Right lobe of liver (tissue), 4 donors: ENCODE data around the gene TTLL12.

Experiments used
- POLR2A ChIP-seq: fragments of 450-650 bp; IDR thresholded peaks from one replicate; pipeline ENCODE4 v1.6.1; 2017; ENCODE audit warnings: antibody characterized with exemption, mild to moderate bottlenecking
- TF ChIP-seq, protein P1 (sequence below), 4 donors: fragments of 200-600 bp in 3 of 4; fragments of 450-650 bp in 1 of 4; IDR thresholded peaks; one replicate each; pipeline versions ENCODE4 v1.5.1 to v1.8.0; 2016 to 2022; ENCODE audit warnings: antibody characterized with exemption in 4 of 4, mild to moderate bottlenecking in 2 of 4
- donor health status: DM: no; HTN: no; CAD: no.
- donor health status: DM: no; HTN: no; CAD: no.
- donor health status: DM: no; HTN: yes; CAD: no.

DNA sequence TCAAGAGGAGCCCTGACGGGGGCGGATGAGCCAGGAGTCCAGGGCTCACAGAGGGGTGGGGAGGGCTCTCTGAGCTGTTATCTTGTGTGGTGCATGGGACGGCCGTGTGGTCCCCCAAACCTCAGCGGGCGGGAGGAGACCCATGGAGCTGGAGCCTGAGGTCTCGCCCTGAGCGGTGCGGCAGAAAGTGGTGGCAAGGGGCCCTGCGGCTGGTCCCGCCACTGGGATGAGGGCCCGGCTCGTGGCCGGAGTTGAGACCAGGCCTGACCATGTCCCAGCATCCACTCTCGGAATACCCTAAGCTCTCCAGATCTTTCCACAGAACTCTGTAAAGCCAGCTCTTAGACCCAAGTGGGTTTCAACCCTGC, 22.6 kb upstream of the TTLL12 start:
- TF ChIP-seq, protein P1, sequence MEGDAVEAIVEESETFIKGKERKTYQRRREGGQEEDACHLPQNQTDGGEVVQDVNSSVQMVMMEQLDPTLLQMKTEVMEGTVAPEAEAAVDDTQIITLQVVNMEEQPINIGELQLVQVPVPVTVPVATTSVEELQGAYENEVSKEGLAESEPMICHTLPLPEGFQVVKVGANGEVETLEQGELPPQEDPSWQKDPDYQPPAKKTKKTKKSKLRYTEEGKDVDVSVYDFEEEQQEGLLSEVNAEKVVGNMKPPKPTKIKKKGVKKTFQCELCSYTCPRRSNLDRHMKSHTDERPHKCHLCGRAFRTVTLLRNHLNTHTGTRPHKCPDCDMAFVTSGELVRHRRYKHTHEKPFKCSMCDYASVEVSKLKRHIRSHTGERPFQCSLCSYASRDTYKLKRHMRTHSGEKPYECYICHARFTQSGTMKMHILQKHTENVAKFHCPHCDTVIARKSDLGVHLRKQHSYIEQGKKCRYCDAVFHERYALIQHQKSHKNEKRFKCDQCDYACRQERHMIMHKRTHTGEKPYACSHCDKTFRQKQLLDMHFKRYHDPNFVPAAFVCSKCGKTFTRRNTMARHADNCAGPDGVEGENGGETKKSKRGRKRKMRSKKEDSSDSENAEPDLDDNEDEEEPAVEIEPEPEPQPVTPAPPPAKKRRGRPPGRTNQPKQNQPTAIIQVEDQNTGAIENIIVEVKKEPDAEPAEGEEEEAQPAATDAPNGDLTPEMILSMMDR (IDR thresholded peaks at IDR 0.05), result no peak
- TF ChIP-seq POLR2A, result no peak
